EH (cell line): Measurements from ENCODE around the gene CEND1.

Experiments
- DNase-seq: peaks from one replicate; pipeline ENCODE4 v3.0.0-alpha.2; 2015; ENCODE audit warnings: low read depth

CEND1 gene

DNA sequence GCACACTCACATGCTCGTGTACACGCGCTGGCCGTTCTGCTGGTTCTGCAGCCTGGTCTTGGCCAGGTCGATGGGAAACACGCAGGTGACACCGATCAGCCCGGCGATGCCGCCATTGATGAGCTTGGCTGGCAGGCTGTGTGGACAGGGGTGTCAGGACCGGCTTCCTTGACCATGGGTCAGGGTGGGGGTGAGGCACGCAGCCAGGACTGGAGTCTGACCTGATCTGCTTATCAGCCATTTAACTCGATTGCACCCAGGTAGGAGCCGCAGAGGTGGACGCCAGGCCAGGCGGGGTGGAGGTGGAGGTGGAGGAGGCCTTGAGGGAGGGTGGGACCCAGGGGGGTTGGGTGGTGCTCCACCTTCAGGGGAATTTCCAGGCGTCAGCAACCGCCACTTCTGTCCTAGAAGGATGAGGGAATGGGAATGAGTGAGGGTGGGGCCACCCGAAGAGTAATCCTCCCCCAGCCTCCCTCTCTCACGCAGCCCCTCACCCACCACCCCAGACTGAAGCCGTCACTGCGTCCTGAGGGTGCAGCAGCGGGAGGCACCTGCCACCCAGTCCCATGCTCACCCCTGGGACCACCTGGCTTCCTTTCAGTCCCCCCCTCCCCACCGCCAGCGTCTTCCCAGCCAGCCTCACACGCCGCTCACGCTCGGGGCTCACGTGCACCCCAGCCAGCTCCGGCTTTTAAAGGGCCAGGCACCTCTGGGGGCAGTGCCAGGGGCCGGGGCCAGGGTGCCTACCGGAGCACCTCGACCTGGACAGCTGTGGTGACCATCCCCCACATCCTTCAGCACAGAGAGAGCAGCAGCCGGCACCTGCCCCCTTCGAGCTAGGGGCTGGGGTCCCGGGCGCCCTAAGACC is 5.1 kb upstream of the CEND1 start:
- no peak for DNase-seq

- DNase-seq, result no peak
Observed at GRCh38 chr11:794013-794765, 4.3 kb upstream of the CEND1 start.

GRCh38 chr11:793556-793955 is 3.7 kb upstream of the CEND1 start:
- DNase-seq, result no peak

- no peak for DNase-seq
Observed at GRCh38 chr11:792873-793272, 3.0 kb upstream of the CEND1 start.

DNA sequence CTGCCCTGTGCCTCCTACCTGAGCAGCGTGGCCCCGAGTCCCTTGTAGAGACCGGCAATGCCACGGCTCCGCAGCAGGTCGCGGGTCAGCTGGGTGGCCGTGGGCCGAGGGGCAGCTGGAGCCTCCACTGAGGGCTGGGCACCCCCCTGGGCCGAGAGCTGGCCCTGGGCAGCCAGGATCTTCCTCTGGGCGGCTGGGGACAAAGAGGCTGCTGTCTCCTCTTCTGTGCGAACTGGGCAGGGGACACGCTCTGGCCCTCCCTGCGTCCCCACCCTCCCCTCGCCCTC is 2.6 kb upstream of the CEND1 start:
- no peak for DNase-seq

DNA sequence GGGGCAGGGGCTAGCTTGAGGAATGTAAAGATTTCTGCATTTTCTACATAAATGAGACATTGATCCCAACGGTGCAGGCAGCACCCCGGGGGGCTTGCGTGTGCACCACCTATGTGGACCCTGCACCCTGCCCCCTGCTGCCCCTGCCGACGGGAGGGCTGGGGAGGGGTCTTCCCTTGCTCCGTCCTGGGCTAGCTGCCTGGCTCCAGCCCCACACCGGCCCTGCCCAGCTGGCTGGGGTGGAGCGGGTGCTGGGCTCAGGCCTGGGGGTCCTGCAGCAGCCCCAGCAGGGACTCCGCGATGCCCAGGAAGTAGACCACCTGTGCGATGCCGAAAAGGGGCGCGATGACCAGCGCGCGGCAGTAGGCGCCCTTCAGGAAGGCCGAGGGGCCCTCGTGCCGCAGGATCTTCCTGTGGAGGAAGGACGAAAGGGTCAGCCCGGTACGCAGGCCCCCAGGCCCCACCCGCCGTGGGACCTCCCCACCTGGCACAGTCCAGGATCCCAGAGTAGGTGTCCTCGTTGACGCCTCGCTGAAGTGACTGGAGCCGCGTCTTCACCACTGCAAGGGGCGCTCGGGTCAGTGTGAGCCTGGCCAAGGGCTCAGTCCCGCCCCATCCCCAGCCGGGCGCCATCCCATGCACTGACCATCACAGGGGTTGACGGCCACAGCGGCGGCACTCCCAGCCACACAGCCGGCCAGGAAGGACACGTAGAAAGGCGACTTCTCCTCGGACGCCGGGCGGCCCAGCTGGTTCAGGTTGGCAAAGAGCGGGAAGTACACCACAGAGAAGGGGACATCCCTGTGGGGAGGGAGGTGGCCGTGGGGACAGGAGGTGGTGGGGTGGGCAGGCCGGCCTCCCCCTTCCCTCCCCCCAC is 2.0 kb upstream of the CEND1 start:
- no peak for DNase-seq

- peak; percentile 49 for DNase-seq
Observed at GRCh38 chr11:790721-791564, 1.1 kb upstream of the CEND1 start.

GRCh38 chr11:788953-789940 is 643 bp downstream of the CEND1 start:
- DNase-seq, result no peak

GRCh38 chr11:788009-788640 is 1.8 kb downstream of the CEND1 start:
- DNase-seq, result no peak

DNA sequence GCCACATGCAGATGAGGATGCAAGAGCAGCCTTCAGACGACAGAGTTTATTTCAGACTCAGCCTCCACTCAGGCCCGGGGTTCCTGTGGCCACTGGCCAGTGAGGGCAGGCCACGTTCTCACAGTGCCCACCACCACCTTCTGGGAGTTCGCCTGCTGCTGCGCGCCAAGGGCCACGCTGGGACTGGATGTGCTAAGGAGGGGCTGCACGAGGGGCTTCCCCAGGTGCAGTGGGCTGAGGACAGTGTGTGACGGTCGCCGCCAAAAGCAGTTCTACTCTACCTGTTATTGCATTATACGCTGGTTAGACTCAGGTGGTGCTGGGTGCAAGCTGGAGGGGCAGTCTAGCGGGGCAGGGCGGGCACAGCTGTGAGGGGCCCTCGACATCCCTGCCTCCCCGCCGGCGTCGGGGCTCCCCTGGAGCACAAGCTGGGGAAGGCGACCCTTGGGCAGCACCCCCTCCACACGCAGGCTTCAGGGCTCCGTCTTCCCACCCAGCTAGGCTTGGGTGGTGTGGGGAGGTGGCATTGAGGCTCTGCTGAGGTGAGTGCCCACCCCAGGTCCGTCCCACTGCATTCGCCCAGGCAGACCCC is 2.7 kb downstream of the CEND1 start:
- no peak for DNase-seq

- DNase-seq, result no peak
Observed at GRCh38 chr11:786235-787083, 3.4 kb downstream of the CEND1 start.

GRCh38 chr11:783581-784015 is 6.3 kb downstream of the CEND1 start:
- DNase-seq, result peak; percentile 85

DNA sequence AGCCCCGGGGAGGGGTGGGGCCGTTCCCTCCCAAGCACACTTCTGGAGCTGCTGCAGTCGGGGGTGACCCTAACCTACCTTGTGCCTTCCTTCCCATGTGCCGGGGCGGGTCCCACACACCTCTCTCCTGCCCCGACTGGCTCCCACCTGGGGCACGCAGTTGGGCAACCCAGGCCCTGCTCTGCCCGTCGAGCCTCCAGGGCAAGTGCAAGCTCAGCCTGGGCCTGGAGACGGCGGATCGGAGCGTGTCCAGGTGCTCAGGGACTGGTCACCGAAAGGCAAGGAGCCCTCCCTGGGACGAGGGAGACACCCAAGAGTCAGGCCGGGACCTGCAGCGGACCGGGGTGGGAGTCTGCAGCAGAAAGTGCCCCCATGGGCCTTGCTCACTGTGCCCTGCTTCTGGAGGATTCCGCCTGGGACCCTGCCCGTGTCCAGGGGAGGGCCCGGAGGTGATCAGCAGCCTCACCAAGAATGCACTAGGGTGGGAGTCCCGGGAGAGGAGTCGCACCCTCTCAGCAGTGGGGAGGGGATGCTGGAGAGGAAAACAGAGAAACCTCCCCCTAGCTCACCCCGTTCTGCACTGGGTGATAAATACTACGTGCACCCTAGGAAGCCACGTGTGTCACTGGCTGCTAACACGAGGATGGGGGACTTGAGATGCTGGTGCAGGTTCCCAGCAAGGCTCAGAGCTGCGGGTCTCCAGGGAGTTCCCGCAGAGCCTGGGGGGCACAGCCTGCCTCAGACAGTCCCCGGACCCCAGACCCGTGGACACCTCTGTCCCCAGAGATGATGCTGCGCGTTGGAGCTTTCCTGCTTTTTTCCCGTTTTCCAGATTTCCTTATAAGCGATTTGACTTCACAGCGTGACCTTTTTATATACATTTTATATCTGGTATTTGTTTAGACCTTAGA is 7.4 kb downstream of the CEND1 start:
- no peak for DNase-seq

- no peak for DNase-seq
Observed at GRCh38 chr11:779955-780532, 9.8 kb downstream of the CEND1 start.

DNA sequence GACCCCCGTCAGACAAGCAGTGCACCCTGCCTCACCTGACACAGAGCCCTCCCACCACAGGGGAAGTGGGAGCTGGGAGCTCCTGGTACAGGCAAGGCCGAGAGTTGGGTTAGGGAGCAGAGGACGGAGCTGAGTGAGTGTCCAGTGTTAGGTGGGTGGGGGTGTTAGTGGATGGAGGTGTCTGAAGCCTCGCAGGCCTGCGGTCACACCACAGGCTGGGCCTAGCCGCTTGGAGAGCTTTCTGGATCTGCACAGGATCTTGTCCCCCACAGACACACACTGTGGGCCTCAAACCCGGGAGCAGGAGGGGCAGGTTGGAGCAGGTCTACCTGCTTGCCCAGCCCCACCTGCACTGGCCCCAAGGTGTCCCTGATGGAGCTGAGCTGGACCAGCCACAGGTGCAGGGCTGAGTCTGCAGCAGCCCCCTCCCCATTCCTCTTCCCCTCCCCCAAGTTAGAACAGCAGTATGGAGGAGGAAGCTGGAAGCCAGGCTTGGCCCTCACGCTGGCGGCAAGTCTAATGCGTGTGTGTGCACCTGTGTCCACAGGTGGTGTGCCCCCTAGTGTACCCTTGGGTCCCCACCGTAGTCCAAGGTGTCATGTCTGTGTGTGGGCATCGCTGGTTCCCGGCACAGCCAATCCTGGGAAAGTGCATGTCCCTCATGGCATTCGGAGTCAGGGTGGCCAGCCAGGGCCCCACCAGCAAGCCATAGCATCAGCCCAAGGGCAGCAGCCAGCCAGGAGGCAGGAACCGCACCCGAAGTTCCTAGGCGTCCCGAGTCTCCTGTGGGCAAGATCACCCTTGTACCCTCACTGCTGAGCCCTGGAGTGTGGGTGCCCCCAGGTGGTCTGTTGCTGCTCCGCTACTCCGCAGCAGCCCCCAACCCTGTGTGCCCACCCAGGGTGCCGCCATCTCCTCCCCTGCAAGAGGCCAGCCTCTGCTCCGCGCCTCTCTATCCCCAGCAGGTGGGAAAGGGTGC is 10.6 kb downstream of the CEND1 start:
- no peak for DNase-seq
